ENCODE results near the gene DIS3L2.

The DIS3L2 gene

GRCh38 chr2:231925303-231926179 lies 36.0 kb upstream of the DIS3L2 start:
- TF ChIP-seq GATA1 (IDR thresholded peaks at IDR 0.05; ENCODE audit: low read depth, low read length), result no peak
- TF ChIP-seq POLR2A (IDR thresholded peaks at IDR 0.05; ENCODE audit: low read length), result no peak
- DNase-seq, result peak; percentile 83 to 88

- DNase-seq, result peak; percentile 49 to 67
- no peak for TF ChIP-seq GATA1 (IDR thresholded peaks at IDR 0.05; ENCODE audit: low read depth, low read length)
- TF ChIP-seq POLR2A (IDR thresholded peaks at IDR 0.05; ENCODE audit: low read length), result no peak
Observed at GRCh38 chr2:231926180-231926741, 35.3 kb upstream of the DIS3L2 start, which contains the start of gene NPPC. NPPC (minus strand) TSS chr2:231926396; CDS start chr2:231926249, 147 bp downstream.

GRCh38 chr2:231926761-231927565 lies 34.5 kb upstream of the DIS3L2 start:
- peak; percentile 40 to 41 for DNase-seq

GRCh38 chr2:231927566-231927890 lies 34.0 kb upstream of the DIS3L2 start:
- DNase-seq, result no peak
- TF ChIP-seq POLR2A (IDR thresholded peaks at IDR 0.05; ENCODE audit: low read length) (no peak), GATA1 (IDR thresholded peaks at IDR 0.05; ENCODE audit: low read depth, low read length) (no peak)

More at GRCh38 chr2:231926761-231927565, 34.5 kb upstream of the DIS3L2 start:
- no peak for TF ChIP-seq POLR2A (IDR thresholded peaks at IDR 0.05; ENCODE audit: low read length)

- TF ChIP-seq POLR2A (IDR thresholded peaks at IDR 0.05; ENCODE audit: low read length) (no peak), GATA1 (IDR thresholded peaks at IDR 0.05; ENCODE audit: low read depth, low read length) (no peak)
- DNase-seq, result no peak
Observed at GRCh38 chr2:231928481-231928880, 33.0 kb upstream of the DIS3L2 start.

- DNase-seq, result no peak
- TF ChIP-seq GATA1 (IDR thresholded peaks at IDR 0.05; ENCODE audit: low read depth, low read length) (no peak), POLR2A (IDR thresholded peaks at IDR 0.05; ENCODE audit: low read length) (no peak)
Observed at GRCh38 chr2:231928901-231929725, 32.4 kb upstream of the DIS3L2 start.

GRCh38 chr2:231929961-231930592 lies 31.4 kb upstream of the DIS3L2 start:
- TF ChIP-seq GATA1 (IDR thresholded peaks at IDR 0.05; ENCODE audit: low read depth, low read length) (no peak), POLR2A (IDR thresholded peaks at IDR 0.05; ENCODE audit: low read length) (no peak)
- DNase-seq, result peak; percentile 29 to 32

- DNase-seq, result no peak
- TF ChIP-seq POLR2A (IDR thresholded peaks at IDR 0.05; ENCODE audit: low read length) (no peak), GATA1 (IDR thresholded peaks at IDR 0.05; ENCODE audit: low read depth, low read length) (no peak)
Observed at GRCh38 chr2:231930593-231931281, 30.8 kb upstream of the DIS3L2 start.

GRCh38 chr2:231931481-231931915 lies 30.0 kb upstream of the DIS3L2 start:
- no peak for DNase-seq
- TF ChIP-seq GATA1 (IDR thresholded peaks at IDR 0.05; ENCODE audit: low read depth, low read length) (no peak), POLR2A (IDR thresholded peaks at IDR 0.05; ENCODE audit: low read length) (no peak)

GRCh38 chr2:231932711-231932970 lies 28.9 kb upstream of the DIS3L2 start:
- TF ChIP-seq POLR2A (IDR thresholded peaks at IDR 0.05; ENCODE audit: low read length), result no peak
- TF ChIP-seq GATA1 (IDR thresholded peaks at IDR 0.05; ENCODE audit: low read depth, low read length), result no peak
- no peak for DNase-seq

- TF ChIP-seq GATA1 (IDR thresholded peaks at IDR 0.05; ENCODE audit: low read depth, low read length) (no peak), POLR2A (IDR thresholded peaks at IDR 0.05; ENCODE audit: low read length) (no peak)
- DNase-seq, result no peak
Observed at GRCh38 chr2:231932985-231933915, 28.3 kb upstream of the DIS3L2 start.

Measured in erythroblast (primary cell).